ENCODE results near the gene PHLPP1. TPM values are rescaled to one million over a fixed set of nuclear protein-coding genes. Genes with fewer than 3 reads are reported as not detected.
"Not testable (repeated sequence)": the region's sequence is repeated elsewhere in the genome, so short reads cannot be mapped to it uniquely, and the experiment has no call there.

Gene PHLPP1
- 6.4 and 7.9 TPM in 2 replicates for total RNA-seq (2014; rRNA removed; shearing (Covaris generic))

DNA sequence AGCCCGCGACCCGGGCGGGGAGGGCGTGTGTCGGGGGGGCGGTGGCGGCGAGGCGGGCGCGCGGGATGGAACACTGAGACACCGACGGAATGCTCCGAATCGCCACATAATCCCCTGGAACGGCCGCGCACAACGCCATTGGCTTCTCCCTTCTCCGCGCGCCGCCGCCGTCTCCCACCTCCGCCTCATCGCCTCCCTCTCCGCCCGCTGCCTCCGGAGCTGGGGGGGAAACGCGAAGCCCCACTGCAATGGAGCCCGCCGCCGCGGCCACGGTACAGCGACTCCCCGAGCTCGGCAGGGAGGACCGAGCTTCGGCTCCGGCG is at the start of gene PHLPP1:
Gene PHLPP1 (plus strand): TSS at position 106 of the 323 bp plus-strand sequence. CDS start 143 bp downstream, at position 249.
- no peak for DNase-seq (ENCODE audit: low spot score)

DNA sequence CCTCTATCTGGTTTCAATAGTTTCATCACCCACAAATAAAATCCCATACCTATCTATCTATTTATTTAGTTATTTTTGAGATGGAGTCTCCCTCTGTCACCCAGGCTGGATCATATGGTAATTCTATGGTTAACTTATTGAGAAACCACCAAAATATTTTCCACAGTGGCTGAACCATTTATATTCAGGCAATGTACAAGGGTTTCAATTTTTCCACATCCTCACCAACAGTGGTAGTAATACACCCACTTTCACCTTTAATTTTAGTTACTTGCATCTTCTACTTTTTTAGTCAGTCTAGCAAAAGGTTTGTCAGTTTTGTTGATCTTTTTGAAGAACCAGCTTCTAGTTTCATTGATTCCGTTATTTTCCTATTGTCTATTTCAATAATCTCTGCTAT is 46.1 kb upstream of the PHLPP1 start:
- DNase-seq (ENCODE audit: low spot score): no peak

DNA sequence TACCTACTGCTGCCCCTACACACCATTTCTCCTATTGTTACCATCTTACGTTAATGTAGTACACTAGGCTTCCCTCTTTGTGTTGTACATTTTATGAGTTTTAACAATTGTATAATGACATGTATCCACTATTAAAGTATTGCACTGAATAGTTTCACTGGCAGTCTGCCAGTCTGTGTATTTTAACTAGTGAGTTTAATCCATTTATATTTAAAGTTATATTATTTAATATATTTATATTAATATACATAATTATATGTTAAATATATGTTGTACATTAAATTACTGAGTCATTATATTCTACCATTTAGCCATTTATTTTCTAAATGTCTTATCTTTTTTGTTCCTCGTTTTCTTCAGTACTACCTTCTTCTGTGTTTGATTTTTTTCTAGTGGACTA is 44.8 kb upstream of the PHLPP1 start:
- no peak for DNase-seq (ENCODE audit: low spot score)

DNA sequence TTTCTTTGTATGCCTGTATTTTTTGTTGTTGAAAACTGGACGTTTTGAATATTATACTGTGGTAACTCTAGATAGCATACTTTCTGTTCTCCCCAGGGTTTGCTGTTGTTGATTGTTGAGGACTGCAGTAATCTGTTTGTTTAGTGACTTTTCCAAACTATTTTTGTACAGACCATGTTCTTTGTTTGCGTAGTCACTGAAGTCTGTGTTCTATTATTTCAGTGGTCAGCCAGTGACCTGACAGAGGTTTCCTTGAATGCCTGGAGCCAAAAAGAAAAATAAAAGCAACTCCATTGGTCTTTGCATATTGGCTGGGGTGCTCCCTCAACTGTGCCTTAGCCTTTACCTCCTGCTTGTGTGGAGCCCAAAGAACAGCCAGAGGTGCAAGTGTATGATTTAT is 42.7 kb upstream of the PHLPP1 start:
- no peak for DNase-seq (ENCODE audit: low spot score)

DNA sequence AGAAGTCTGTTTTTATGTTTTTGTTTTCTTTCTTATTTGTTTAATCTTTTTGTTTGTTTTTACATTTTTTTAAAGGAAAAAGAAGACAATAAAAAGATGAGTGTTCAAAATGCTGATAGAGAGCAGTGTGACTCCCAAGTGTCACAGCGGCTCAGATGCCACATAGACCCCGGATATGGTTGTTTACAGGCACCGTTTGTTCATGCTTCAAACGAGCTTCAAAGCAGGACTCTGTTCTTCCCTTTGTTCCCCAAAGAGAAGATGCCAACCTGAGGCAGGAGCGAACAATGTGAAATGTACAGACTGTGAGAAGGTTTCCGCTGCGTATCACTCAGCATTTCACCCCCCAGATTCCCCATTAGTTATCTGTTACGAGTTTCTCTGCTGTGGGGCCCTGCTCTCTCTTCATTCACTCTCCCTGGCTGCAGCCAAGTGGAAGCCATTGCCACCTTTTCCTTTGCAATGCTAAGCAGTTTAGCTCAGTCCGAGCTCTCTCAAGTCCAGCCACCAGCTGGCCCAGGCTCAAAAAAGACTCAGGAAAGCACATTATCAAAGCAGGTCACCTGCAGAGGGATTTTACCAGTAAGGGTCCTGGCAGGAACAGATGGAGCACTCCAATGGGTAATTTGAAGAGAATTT is 36.4 kb upstream of the PHLPP1 start:
- DNase-seq (ENCODE audit: low spot score): no peak

DNA sequence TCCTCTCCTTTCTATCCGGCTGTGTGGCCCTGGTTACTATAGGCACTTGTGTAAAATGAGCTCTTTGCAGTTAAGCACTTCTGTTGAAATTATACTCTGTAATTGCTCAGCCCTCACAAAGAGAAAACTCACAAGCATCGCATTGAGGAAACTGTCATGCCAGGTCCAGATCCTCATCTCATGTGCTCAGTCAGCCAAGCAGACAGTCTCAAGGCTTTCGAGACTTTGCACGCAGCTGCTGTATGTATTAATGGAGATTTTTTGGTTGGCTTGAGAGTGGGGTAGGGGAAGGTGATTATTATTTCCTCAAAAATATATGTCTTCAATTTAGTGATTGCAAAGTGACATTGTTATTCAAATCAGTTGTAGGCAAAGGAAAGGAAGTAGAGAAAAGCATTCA is 33.0 kb upstream of the PHLPP1 start:
- no peak for DNase-seq (ENCODE audit: low spot score)

DNA sequence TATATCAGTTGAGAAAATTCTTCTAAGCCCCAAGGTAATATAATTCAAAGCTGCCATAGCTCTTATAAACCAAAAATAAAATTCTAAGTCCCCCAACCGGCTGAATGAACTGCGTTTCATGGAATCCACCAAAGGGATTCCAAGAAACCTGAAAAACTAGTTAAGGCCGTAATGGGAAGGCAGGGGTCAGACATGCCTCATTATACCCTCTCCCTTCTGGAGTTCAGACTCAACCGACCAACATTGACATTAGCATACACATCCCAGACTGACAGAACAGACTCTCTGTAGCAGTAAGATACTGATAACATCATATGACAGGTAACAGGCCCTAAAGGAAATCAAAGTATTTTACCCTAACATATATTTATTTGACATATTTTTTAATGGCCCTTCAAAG is 31.4 kb upstream of the PHLPP1 start:
- DNase-seq (ENCODE audit: low spot score): no peak

DNA sequence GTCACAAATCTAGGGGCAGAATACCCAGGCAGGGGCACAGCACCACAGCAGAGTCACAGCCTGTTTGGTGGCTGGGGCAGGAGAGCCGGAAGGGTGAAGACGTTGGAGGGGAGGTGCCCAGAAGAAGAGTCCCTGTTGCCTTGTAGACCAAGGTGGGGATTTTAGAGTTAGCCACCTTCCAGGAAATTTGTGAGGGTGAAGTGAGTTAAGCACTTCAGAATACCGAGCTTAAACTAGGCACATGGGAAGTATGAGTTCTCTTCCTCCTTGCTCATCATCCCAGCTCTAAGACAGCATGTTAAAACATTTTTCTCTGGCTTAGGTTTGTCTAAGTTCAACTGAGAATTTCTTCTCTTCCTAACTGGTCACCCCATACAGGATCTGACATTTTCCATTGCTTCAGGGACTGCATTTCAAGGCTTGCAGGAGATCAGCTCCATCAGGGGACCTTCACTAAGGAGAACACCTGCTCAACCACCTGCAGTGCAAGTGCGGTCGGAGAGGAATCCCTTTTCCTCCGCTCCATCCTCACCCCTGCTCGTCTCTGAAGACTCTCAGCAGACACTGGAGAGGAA is 26.5 kb upstream of the PHLPP1 start:
- DNase-seq (ENCODE audit: low spot score): no peak

DNA sequence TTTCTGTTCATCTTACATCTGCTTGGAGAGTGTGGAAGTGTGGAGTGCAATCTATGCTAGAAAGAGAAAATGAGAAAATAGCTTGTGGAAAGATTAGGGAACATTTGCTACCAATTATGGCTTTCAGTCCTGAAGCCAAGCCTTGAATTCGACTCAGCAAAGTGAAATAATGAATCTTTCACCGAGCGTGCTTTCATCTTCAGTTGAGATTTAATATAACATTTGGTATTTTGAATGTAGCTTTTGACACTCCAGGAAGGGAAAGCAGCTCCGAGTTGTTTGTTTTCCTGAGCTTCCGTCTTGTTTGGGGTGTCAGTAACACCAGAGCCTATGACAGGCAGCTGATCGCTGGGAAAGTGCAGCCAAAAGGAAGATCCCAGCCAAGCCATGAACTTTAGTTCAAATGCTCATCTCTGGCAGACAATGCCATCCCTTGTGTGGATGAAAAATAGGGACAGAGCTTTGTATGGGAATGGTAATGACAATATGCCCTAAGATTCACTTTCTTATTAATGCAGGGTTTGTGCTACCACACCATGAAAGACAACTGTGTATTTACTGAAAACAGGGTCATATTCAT is 25.0 kb upstream of the PHLPP1 start:
- DNase-seq (ENCODE audit: low spot score): no peak

DNA sequence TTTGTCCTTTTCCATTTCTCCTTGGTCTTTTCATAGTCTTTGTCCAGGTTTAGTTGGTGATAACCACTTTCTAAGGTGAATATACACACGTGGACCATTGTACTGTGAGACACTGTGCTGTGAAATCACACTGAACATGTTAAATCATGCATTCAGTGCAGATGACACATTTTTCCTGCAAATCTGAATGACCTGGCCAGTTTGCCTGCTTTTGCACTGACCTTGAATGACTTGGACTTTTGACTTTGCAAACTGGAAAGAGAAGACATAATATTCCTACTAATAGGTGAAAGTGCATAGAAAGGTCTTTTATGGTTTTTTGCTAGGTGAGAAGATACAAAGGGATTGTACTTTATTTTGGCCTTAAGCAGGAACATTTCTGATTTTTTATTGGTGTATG is 21.7 kb upstream of the PHLPP1 start:
- DNase-seq (ENCODE audit: low spot score): no peak

DNA sequence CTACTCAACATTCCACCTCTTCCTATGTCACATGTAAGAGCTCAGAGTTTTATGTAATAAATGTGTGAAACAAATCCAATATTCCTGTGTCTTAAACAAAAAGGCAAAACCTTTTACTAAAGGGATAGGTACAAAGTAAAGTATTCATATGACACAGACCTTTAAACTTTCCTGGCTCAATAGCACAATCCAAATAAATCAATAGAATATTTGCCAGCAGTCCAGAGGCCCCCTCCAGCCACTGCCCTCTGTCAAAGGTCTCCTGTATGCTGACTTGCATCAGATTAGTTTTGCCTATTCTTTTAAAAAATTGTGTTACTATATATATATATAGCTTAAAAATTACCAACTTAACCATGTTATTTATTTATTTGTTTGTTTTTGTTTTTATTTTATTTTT is 17.7 kb upstream of the PHLPP1 start:
- no peak for DNase-seq (ENCODE audit: low spot score)

DNA sequence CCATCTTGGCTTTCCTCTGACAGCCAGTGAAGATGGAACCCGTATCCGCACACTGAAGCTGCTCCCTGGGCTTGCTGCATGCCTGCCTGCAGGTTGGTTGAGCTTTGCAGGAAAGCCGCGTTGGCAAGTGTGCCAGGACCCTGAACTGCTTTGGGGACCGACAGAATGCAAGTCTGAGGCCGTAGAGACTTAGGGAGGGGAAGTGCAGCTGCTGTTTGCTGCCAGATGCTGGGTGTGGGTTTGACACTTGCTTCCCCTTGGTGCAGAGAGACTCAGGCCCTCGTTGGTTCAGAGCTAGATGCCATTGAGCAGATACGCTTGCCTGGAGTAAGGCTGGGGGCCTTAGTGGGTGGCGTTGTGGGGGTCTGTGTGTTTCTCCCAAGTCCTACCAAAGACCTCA is 13.1 kb upstream of the PHLPP1 start:
- DNase-seq (ENCODE audit: low spot score): no peak

DNA sequence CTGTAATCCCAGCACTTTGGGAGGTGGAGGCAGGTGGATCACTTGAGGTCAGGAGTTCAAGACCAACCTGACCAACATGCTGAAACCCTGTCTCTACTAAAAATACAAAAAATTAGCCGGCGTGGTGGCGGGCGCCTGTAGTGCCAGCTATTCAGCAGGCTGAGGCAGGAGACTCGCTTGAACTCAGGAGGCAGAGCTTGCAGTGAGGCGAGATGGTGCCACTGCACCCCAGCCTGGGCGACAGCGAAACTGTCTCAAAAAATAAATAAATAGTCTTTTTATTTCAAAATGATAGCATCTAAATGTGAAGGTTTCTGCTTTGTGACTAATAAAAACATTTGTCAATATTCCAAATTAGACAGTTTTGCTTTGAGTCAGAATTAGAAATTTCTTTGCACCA is 8.5 kb upstream of the PHLPP1 start:
- not testable (repeated sequence) for DNase-seq (ENCODE audit: low spot score)

DNA sequence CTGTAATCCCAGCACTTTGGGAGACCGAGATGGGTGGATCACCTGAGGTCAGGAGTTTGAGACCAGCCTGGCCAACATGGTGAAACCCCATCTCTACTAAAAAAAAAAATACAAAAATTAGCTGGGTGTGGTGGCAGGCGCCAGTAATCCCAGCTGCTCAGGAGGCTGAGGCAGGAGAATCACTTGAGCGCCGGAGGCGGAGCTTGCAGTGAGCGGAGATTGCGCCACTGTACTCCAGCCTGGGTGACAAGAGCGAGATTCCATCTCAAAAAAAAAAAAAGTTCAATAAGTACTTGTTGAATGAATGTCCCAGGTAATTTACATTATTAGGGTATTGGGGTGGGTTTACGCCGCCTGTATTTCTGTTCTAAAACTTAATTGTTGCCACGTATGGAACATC is 5.4 kb upstream of the PHLPP1 start:
- not testable (repeated sequence) for DNase-seq (ENCODE audit: low spot score)

DNA sequence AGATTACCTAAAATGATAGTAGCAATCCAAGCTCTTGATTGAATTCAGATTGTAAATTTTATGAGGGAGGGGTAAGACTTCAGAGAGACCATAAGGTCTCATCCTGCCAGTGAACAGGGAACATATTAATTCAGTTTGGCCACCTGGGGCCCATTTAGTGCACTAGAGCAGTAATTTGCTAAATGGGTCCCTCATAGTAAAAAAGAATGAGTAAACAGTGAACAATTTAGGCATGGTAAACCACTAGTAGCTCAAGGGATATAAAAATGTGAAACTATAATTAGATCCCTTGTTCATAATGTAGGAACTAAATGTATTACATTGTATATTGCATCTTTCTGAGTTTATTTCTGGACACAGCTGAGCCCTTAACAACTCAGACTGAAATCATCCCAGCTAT is 4.9 kb upstream of the PHLPP1 start:
- peak; percentile 67 for DNase-seq (ENCODE audit: low spot score)

DNA sequence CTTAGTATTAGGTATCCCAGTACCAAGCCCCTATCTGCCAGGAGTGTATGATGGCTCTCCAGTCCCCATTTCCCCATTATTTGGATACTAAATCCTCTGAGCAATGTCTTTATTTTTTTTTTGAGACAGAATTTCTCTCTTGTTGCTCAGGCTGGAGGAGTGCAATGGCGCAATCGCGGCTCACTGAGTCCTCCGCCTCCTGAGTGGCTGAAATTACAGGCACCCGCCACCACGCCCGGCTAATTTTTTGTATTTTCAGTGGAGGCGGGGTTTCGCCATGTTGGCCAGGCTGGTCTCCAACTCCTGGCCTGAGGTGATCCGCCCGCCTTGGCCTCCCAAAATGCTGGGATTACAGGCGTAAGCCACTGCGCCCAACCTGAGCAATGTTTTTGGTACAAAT is 3.6 kb upstream of the PHLPP1 start:
- DNase-seq (ENCODE audit: low spot score): no peak

DNA sequence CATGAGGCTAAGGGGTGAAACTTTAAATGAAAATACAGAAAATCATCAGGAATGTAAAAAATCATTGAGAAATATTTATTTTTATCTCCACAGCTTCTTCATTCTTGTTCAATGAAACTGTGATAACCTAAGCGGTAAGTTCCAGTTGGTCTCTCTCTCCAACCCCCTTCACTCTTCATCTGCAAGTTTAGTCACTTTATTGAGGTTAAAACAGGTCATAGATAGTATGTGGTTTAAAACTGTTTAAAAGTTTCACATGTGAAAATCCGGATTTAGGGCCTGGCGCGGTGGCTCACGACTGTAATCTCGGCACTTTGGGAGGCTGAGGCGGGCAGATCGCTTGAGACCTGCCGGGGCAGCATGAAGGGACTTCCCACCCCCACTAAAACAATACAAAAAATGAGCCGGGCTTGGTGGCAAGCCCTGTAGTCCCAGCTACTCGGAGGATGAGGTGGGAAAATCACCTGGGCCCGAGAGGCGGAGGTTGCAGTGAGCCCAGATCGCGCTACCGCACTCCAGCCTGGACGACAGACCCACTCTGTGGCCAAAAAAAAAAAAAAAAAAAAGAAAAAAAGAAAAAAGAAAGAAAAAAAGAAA is 1.6 kb upstream of the PHLPP1 start:
- DNase-seq (ENCODE audit: low spot score): no peak

DNA sequence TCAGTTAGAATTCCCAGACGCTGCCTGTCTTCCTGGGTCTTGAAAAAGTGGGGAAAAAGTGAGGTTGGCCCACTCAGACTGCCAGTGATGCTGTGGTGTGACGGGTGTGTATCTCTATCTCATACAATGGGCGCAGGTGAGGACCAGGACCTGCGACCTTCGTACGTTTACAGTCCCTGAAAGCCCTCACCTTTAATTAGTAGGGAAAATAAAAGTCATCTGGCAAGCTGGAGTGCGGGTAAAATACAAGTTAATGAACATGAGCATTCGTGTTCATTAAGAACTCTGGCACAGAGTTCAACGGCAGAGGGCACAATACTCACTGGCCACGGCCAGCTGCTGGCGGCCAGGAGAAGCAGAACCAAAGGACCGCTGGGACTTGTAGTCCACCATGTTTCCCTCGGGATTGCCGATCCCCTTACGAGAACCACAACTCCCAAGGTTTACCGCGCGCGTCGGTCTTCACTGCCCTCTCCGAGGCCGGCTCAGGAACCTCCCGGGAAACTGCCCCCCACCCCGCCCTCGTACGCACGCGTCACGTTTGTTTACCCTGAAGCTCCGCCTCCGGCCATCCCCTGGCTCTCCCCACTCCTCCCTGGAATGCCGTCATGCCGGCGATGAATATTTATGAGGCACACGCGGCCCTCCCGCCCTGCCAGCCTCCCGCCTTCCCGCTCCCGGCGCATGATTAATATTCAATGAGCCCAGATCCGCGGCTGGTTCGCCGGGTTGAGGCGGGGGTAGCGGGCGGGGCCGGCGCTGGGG is 488 bp upstream of the PHLPP1 start:
- DNase-seq (ENCODE audit: low spot score): peak; percentile 96

DNA sequence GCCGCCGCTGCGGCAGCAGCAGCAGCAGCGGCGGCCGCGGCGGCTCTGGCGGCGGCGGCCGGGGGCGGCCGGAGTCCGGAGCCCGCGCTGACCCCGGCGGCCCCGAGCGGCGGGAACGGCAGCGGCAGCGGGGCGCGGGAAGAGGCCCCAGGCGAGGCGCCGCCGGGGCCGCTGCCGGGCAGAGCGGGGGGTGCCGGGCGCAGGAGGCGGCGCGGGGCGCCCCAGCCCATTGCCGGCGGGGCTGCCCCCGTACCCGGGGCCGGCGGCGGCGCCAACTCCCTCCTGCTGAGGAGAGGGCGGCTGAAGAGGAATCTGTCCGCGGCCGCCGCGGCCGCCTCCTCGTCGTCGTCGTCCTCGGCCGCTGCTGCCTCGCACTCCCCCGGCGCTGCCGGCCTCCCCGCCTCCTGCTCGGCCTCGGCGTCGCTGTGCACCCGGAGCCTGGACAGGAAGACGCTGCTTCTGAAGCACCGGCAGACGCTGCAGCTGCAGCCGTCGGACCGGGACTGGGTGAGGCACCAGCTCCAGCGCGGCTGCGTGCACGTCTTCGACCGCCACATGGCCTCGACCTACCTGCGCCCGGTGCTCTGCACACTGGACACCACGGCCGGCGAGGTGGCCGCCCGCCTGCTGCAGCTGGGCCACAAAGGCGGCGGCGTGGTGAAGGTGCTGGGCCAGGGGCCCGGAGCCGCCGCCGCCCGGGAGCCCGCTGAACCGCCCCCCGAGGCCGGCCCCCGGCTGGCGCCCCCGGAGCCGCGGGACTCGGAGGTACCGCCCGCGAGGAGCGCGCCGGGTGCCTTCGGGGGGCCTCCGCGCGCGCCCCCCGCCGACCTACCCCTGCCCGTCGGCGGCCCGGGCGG is 646 bp downstream of the PHLPP1 start:
- DNase-seq (ENCODE audit: low spot score): peak; percentile 12

DNA sequence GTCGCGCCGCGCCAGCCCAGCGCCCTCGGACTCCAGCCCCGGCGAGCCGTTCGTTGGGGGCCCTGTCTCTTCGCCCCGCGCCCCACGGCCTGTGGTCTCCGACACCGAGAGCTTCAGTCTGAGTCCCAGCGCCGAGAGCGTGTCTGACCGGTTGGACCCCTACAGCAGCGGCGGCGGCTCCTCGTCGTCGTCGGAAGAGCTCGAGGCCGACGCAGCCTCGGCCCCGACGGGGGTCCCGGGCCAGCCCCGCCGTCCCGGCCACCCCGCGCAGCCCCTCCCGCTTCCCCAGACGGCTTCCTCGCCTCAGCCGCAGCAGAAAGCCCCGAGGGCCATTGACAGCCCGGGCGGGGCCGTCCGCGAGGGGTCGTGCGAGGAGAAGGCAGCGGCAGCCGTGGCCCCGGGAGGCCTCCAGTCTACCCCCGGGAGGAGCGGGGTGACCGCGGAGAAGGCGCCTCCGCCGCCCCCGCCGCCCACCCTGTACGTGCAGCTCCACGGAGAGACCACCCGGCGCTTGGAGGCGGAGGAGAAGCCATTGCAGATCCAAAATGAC is 1.4 kb downstream of the PHLPP1 start:
- DNase-seq (ENCODE audit: low spot score): no peak

DNA sequence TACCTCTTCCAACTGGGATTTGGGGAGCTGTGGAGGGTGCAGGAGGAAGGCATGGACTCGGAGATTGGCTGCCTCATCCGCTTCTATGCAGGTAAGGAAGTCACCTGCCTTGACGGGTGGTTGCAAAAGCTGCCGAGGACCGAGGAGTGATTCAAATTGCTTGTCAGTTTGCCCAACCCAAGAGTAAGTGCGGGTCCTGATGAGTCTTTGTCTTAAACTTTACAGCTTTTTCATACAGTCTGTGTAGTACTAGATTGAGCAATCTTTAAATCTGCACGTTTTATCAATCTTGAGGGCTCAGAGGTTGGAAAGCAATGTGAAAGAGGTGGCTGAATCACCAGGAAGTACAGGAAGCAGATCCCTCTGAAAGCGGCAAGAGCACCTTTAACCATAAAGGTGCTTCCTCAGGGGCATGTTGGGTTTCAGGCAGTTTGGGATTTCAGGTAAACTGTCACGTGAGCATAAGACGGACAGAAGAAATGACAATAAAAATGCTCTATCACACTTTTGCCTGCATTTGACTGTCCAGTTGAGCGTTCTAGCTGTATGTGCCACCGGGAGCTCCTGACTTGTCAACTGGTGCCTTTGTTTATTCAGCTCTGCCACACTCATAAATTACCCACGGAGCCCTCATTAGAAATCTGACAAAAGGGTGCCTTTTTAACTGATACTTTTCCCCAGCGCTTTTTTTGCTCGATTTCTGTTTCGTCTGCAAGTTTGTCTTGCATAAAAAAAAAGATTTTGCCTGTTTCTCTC is 2.0 kb downstream of the PHLPP1 start:
- peak; percentile 21 for DNase-seq (ENCODE audit: low spot score)
